SIG-M5 treated with dmso at 0.1 percent for 504 hours (cell line): Measurements from ENCODE around the gene RSPRY1.

Source experiments
- DNase-seq: peaks from one replicate; lab custom pipeline; 2025; ENCODE audit not compliant: unreplicated experiment; lab: John Stamatoyannopoulos, UW

RSPRY1 gene

GRCh38 chr16:57185945-57186871, at the start of gene RSPRY1, which contains the start of gene PSME3IP1:
Gene RSPRY1, plus strand, starts transcription at chr16:57186329. Its CDS starts 18,330 bp downstream, at chr16:57204659.
Gene PSME3IP1, minus strand, starts transcription at chr16:57186039. Its CDS starts 12,185 bp downstream, at chr16:57173854.
- DNase-seq: peak; percentile 96

GRCh38 chr16:57137043-57137442, 49.1 kb upstream of the RSPRY1 start:
- no peak for DNase-seq

- DNase-seq: no peak
Measured at GRCh38 chr16:57137566-57138273, 48.4 kb upstream of the RSPRY1 start.

GRCh38 chr16:57138281-57138935, 47.7 kb upstream of the RSPRY1 start:
- DNase-seq: no peak

GRCh38 chr16:57140931-57141668, 45.0 kb upstream of the RSPRY1 start:
- no peak for DNase-seq

- no peak for DNase-seq
Measured at GRCh38 chr16:57141822-57142631, 44.1 kb upstream of the RSPRY1 start.

- DNase-seq: no peak
Measured at GRCh38 chr16:57143149-57143921, 42.8 kb upstream of the RSPRY1 start.

GRCh38 chr16:57144027-57144426, 42.1 kb upstream of the RSPRY1 start:
- DNase-seq: no peak

- DNase-seq: no peak
Measured at GRCh38 chr16:57145046-57146021, 40.8 kb upstream of the RSPRY1 start.

GRCh38 chr16:57146040-57146647, 40.0 kb upstream of the RSPRY1 start:
- DNase-seq: no peak

GRCh38 chr16:57146735-57147134, 39.4 kb upstream of the RSPRY1 start:
- no peak for DNase-seq

- peak; percentile 4 for DNase-seq
Measured at GRCh38 chr16:57147381-57148221, 38.5 kb upstream of the RSPRY1 start.

- no peak for DNase-seq
Measured at GRCh38 chr16:57148481-57148880, 37.6 kb upstream of the RSPRY1 start.

GRCh38 chr16:57149391-57149790, 36.7 kb upstream of the RSPRY1 start:
- no peak for DNase-seq

- no peak for DNase-seq
Measured at GRCh38 chr16:57150682-57151330, 35.3 kb upstream of the RSPRY1 start.

GRCh38 chr16:57151369-57151768, 34.8 kb upstream of the RSPRY1 start:
- DNase-seq: no peak
